HL-60 (cell line): Measurements from ENCODE around the gene TBC1D9B.

Experiments used
- DNase-seq, 2 experiments: peaks; one replicate each; pipeline ENCODE4 v3.0.0-alpha.2; 2010 to 2020; ENCODE audit warnings: low read depth in 1 of 2, low spot score in 1 of 2
- H3K27ac ChIP-seq: fragments of 250-450 bp; sonication (Bioruptor Pico); replicated peaks from 2 replicates; pipeline ENCODE4 v1.5.1; 2020; ENCODE audit warnings: mild to moderate bottlenecking, moderate library complexity
- H3K27me3 ChIP-seq: fragments of 250-450 bp; sonication (Bioruptor Pico); 2 replicates; pipeline ENCODE4 v1.5.1; 2021; ENCODE audit warnings: mild to moderate bottlenecking, moderate library complexity; ENCODE audit not compliant: insufficient read depth, poor library complexity, severe bottlenecking
- H3K4me3 ChIP-seq: replicated peaks from 2 replicates; pipeline ENCODE4 v1.5.1; 2011; ENCODE audit warnings: mild to moderate bottlenecking, control low read depth, low read length; ENCODE audit not compliant: insufficient read depth
- GABPA ChIP-seq: IDR thresholded peaks from 2 replicates; pipeline ENCODE4 v1.6.1; 2012; ENCODE audit warnings: low read depth
- POLR2AphosphoS5 ChIP-seq: IDR thresholded peaks from 2 replicates; pipeline ENCODE4 v1.6.1; 2012; ENCODE audit warnings: low read depth
- SPI1 ChIP-seq: IDR thresholded peaks from 2 replicates; pipeline ENCODE4 v1.6.1; 2012; ENCODE audit warnings: low read depth, mild to moderate bottlenecking, borderline replicate concordance
- TF ChIP-seq, protein P1 (sequence below): IDR thresholded peaks from 2 replicates; pipeline ENCODE4 v1.6.1; 2012; ENCODE audit warnings: low read depth; ENCODE audit not compliant: insufficient replicate concordance
- TF ChIP-seq, protein P2 (sequence below): IDR thresholded peaks from one replicate; pipeline ENCODE4 v1.5.1; 2011; ENCODE audit warnings: low read length, control low read depth, inconsistent platforms; ENCODE audit not compliant: insufficient read depth

Gene TBC1D9B

DNA sequence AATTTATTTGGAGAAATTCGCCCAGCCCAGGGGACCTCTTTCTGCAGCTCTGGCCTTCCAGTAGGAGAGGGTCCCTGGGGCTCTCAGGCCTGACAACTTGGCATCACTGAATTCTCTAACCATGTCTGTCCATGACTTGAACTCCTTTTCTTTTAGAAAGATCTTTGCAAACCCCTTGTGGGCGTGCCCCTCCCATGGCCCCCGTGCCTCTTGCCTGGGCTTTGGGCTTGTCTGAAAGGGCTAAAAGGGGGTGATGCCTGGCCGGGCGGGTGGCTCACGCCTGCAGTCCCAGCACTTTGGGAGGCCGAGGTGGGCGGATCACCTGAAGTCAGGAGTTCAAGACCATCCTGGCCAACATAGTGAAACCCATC is 90.2 kb downstream of the TBC1D9B start:
- Histone ChIP-seq H3K4me3 (no peak overlapping the region), H3K27ac (no peak overlapping the region), H3K27me3 (no peaks in the 10 kb centered on the region)
- no peak for DNase-seq
- TF ChIP-seq POLR2AphosphoS5, result no peak
- TF ChIP-seq SPI1, result no peak
- TF ChIP-seq, protein P1, sequence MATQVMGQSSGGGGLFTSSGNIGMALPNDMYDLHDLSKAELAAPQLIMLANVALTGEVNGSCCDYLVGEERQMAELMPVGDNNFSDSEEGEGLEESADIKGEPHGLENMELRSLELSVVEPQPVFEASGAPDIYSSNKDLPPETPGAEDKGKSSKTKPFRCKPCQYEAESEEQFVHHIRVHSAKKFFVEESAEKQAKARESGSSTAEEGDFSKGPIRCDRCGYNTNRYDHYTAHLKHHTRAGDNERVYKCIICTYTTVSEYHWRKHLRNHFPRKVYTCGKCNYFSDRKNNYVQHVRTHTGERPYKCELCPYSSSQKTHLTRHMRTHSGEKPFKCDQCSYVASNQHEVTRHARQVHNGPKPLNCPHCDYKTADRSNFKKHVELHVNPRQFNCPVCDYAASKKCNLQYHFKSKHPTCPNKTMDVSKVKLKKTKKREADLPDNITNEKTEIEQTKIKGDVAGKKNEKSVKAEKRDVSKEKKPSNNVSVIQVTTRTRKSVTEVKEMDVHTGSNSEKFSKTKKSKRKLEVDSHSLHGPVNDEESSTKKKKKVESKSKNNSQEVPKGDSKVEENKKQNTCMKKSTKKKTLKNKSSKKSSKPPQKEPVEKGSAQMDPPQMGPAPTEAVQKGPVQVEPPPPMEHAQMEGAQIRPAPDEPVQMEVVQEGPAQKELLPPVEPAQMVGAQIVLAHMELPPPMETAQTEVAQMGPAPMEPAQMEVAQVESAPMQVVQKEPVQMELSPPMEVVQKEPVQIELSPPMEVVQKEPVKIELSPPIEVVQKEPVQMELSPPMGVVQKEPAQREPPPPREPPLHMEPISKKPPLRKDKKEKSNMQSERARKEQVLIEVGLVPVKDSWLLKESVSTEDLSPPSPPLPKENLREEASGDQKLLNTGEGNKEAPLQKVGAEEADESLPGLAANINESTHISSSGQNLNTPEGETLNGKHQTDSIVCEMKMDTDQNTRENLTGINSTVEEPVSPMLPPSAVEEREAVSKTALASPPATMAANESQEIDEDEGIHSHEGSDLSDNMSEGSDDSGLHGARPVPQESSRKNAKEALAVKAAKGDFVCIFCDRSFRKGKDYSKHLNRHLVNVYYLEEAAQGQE, result no peak
- TF ChIP-seq, protein P2, sequence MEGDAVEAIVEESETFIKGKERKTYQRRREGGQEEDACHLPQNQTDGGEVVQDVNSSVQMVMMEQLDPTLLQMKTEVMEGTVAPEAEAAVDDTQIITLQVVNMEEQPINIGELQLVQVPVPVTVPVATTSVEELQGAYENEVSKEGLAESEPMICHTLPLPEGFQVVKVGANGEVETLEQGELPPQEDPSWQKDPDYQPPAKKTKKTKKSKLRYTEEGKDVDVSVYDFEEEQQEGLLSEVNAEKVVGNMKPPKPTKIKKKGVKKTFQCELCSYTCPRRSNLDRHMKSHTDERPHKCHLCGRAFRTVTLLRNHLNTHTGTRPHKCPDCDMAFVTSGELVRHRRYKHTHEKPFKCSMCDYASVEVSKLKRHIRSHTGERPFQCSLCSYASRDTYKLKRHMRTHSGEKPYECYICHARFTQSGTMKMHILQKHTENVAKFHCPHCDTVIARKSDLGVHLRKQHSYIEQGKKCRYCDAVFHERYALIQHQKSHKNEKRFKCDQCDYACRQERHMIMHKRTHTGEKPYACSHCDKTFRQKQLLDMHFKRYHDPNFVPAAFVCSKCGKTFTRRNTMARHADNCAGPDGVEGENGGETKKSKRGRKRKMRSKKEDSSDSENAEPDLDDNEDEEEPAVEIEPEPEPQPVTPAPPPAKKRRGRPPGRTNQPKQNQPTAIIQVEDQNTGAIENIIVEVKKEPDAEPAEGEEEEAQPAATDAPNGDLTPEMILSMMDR, result no peak
- no peak for TF ChIP-seq GABPA

DNA sequence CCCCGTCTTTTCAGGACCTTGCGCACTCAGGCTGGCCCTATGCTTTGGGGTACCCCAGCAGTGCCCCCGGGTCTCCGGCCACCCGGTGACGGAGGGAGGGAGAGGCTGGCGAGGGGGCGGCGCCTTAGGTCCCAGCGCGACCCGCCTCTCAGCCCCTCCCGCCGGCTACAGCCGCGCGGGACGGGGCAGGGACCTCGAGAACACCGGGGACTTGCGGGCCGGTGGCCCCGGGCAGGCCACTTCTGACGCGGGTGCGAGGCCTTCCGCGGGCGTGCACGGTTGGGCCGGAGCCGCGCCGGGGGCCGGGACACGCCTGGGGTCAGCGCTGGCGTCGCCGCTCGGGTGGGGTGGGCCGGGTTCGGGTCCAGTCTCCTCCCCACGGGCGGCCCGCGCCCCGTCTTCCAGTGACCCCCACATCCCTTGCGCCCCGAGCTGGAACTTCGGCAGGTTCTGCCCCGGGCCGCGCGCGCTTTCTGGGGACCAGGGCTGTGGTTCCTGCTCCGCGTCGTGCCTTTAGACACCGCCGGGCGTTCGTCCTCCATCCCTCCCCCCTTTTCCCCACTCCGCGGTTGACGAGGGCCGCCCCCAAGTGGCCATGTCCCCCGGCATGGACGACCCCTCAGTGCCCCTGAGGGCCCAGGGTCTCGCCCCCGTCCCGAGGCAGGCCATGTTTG is 90.8 kb downstream of the TBC1D9B start:
- DNase-seq, result no peak
- H3K4me3 ChIP-seq, result no peak overlapping the region
- no peak overlapping the region for H3K27ac ChIP-seq
- H3K27me3 ChIP-seq, result no peaks in the 10 kb centered on the region
- TF ChIP-seq, protein P2, result no peak
- TF ChIP-seq SPI1, result no peak

DNA sequence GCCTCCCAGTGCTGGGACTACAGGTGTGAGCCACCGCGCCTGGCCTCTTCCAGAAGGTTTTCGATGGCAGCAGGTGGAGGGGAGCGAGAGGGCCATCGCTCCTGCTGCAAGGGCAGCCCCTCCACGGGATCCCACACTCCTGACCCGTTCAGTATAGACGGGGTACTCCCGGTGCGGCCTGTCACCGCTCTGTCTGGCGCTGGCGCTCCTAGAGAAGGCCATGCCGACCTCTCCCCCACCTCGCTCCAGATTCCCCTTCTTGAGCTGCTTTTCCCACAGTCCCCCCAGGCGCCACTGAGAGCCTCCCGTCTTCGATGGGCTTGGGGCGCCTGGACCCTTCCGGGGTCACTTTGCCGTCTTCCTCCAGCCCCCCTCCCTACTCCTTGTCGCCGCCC is 91.3 kb downstream of the TBC1D9B start:
- H3K27me3 ChIP-seq, result no peaks in the 10 kb centered on the region
- TF ChIP-seq, protein P2, result no peak
- TF ChIP-seq, protein P1, result no peak
- TF ChIP-seq POLR2AphosphoS5 (no peak), GABPA (no peak), SPI1 (no peak)
- H3K4me3 ChIP-seq, result no peak overlapping the region
- H3K27ac ChIP-seq, result no peak overlapping the region
- DNase-seq, result no peak
